Peyer's patch (tissue), 4 donors: ENCODE results near the gene NEK4. TPM values are rescaled to one million over a fixed set of nuclear protein-coding genes. Genes with fewer than 3 reads are reported as not detected.

Experiments used
- DNase-seq, 3 donors: peaks; one replicate each; pipeline ENCODE4 v3.0.0-alpha.2; 2017 to 2019
- H3K27ac ChIP-seq, 4 donors: fragments of 200-600 bp; sonication (generic); one replicate each; pipeline ENCODE4 v1.5.1; 2016 to 2019
- H3K27me3 ChIP-seq, 2 donors: fragments of 200-600 bp; sonication (generic); one replicate each; pipeline ENCODE4 v1.5.1; 2019
- H3K36me3 ChIP-seq, 3 donors: fragments of 200-600 bp; sonication (generic); one replicate each; pipeline ENCODE4 v1.5.1; 2016 to 2019
- H3K4me1 ChIP-seq, 4 donors: fragments of 200-600 bp; sonication (generic); one replicate each; pipeline ENCODE4 v1.5.1; 2016 to 2019
- H3K4me3 ChIP-seq, 4 donors: fragments of 200-600 bp; sonication (generic); 1 replicate in 3 of 4; 2 replicates in 1 of 4; pipeline ENCODE4 v1.5.1; 2016 to 2019; ENCODE audit warnings: mild to moderate bottlenecking in 1 of 4
- H3K9me3 ChIP-seq, 4 donors: fragments of 200-600 bp; sonication (generic); one replicate each; pipeline ENCODE4 v1.5.1; 2016 to 2019; ENCODE audit warnings: mild to moderate bottlenecking in 1 of 4
- POLR2A ChIP-seq, 2 donors: fragments of 450-650 bp; IDR thresholded peaks; one replicate each; pipeline ENCODE4 v1.5.1; 2017; ENCODE audit warnings: antibody characterized with exemption in 2 of 2, mild to moderate bottlenecking in 2 of 2, moderate library complexity in 2 of 2
- total RNA-seq, 4 donors: library from RNA; depleted of rRNA; stranded (reverse); fragments of >200 nt; gene quantifications; one replicate each; pipeline ENCODE4 v1.1.0, GENCODE V29; 2016
- TF ChIP-seq, protein P1 (sequence below), 6 experiments: fragments of 450-650 bp in 4 of 6; fragments of 200-600 bp in 2 of 6; sonication (generic) in 1 of 6; IDR thresholded peaks; one replicate each; pipeline ENCODE4 v1.5.1; 2017 to 2019; ENCODE audit warnings: antibody characterized with exemption in 6 of 6, mild to moderate bottlenecking in 3 of 6, moderate library complexity in 1 of 6

The NEK4 gene
- total RNA-seq, 4 donors from 2014 or later, result 16.5 to 39.6 (median 20.6) TPM

DNA sequence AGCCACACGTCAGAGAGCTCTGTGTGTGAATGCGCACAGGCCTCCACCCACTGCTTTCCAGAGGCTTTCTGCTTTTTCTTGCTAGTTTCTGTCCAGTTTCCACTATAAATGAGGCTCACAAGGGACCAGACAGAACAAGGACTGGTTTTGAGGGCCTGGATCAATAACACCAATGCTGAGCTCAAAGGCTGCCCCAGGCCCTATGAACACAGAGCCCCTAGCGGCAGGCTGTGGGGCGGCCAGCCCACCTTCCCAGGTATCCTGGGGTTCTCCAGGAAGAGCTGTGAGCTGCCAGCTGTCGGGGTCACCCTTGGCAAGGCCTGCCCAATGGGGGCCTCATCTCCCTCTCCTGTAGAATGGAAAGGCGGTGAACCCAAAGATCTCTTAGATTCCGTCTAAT, 21.7 kb upstream of the NEK4 start:
- no peaks in the 10 kb centered on the region for H3K36me3 ChIP-seq
- no peaks in the 10 kb centered on the region for H3K9me3 ChIP-seq
- no peak overlapping the region for H3K4me3 ChIP-seq
- DNase-seq, result no peak
- TF ChIP-seq, protein P1, sequence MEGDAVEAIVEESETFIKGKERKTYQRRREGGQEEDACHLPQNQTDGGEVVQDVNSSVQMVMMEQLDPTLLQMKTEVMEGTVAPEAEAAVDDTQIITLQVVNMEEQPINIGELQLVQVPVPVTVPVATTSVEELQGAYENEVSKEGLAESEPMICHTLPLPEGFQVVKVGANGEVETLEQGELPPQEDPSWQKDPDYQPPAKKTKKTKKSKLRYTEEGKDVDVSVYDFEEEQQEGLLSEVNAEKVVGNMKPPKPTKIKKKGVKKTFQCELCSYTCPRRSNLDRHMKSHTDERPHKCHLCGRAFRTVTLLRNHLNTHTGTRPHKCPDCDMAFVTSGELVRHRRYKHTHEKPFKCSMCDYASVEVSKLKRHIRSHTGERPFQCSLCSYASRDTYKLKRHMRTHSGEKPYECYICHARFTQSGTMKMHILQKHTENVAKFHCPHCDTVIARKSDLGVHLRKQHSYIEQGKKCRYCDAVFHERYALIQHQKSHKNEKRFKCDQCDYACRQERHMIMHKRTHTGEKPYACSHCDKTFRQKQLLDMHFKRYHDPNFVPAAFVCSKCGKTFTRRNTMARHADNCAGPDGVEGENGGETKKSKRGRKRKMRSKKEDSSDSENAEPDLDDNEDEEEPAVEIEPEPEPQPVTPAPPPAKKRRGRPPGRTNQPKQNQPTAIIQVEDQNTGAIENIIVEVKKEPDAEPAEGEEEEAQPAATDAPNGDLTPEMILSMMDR (IDR thresholded peaks at IDR 0.05), result no peak
- no peak for TF ChIP-seq POLR2A (IDR thresholded peaks at IDR 0.05)
- no peaks in the 10 kb centered on the region for H3K27me3 ChIP-seq
- H3K27ac ChIP-seq, result no peak overlapping the region
- no peaks in the 10 kb centered on the region for H3K4me1 ChIP-seq

DNA sequence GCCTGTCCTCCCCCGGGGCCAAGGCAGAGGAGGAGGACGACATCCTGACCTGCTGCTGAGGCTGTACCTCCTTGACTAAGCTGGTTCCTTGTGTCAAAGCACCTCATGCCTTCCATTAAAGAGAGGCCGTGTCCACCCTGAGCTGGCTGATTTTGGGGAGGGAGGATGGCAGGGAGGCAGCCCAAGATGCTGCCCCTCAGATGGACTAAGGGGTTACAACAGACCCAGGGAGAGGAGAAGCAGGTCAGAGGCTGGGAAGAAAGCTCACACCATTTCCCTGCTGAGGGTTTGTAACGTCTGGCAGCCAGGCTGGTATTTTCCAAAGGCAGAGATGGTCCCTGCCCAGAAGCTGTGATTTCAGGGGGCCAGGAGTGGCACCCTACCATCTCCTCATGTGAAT, 21.2 kb upstream of the NEK4 start:
- no peaks in the 10 kb centered on the region for H3K9me3 ChIP-seq
- no peak for TF ChIP-seq POLR2A (IDR thresholded peaks at IDR 0.05)
- TF ChIP-seq, protein P1 (IDR thresholded peaks at IDR 0.05), result no peak
- H3K27me3 ChIP-seq, result no peaks in the 10 kb centered on the region
- H3K27ac ChIP-seq, result no peak overlapping the region
- no peaks in the 10 kb centered on the region for H3K36me3 ChIP-seq
- H3K4me1 ChIP-seq, result no peaks in the 10 kb centered on the region
- no peak for DNase-seq
- no peak overlapping the region for H3K4me3 ChIP-seq

DNA sequence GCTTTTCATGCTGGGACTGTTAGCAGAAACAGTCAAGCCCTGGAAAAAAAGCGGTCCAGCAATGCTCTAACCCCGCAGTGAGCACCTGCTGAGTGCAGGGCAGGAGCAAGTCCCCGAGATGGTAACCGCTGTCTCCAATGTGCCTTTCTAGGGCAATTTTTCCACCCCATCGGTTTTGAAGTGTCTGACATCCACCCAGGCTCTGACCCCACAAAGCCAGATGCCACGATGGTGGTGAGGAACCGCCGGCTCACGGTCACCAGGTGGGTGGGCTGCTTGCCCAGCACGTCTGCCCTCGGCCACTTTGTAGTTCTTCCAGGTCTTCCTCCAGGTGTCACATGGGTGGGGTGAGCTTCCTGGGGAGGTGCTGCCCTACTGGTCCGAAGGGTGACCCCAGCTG, 20.6 kb upstream of the NEK4 start:
- TF ChIP-seq, protein P1 (IDR thresholded peaks at IDR 0.05), result no peak
- TF ChIP-seq POLR2A (IDR thresholded peaks at IDR 0.05), result no peak

DNA sequence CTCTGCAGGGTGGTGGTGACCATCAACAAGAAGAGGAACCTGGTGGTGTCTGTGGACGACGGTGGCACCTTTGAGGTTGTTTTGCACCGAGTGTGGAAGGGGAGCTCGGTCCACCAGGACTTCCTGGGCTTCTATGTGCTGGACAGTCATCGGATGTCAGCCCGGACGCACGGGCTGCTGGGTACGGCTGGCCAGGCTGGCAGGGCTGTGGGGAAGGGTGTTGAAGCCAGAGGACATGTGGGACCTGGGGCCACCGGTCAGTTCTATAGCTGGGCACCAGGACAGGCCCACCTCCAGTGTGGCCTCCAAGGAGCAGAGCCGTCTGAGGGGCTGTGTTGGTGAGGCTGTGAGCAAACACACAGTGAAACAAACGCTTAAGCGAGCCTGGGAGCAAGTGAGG, 20.0 kb upstream of the NEK4 start:
- H3K4me3 ChIP-seq, result no peak overlapping the region
- H3K4me1 ChIP-seq, result no peaks in the 10 kb centered on the region
- H3K9me3 ChIP-seq, result no peaks in the 10 kb centered on the region
- no peak overlapping the region for H3K27ac ChIP-seq
- no peaks in the 10 kb centered on the region for H3K27me3 ChIP-seq
- DNase-seq, result no peak
- no peaks in the 10 kb centered on the region for H3K36me3 ChIP-seq
- TF ChIP-seq, protein P1 (IDR thresholded peaks at IDR 0.05), result no peak
- no peak for TF ChIP-seq POLR2A (IDR thresholded peaks at IDR 0.05)

More for the DNA sequence above, 20.6 kb upstream of the NEK4 start:
- Histone ChIP-seq H3K27ac (no peak overlapping the region), H3K27me3 (no peaks in the 10 kb centered on the region), H3K4me3 (no peak overlapping the region), H3K9me3 (no peaks in the 10 kb centered on the region), H3K36me3 (no peaks in the 10 kb centered on the region), H3K4me1 (no peaks in the 10 kb centered on the region)
- no peak for DNase-seq

DNA sequence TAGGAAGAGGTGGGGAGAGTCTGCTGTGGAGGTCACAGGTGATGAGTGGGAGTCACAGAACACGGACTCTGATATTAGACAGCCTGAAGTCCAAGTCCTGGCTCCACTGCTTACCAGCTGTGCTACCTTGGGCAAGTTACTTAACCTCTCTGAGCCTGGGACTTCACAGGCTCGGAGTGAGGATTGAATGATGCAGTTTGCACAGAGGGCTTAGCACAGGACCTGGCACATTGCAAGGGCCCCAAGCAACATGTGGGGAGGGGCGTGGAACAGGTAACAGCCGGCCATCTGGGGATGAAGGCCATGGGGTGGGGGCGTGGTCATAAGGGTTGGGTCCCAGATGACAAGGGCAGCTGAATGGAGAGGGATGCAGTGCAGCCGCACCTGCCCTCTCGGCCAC, 19.6 kb upstream of the NEK4 start:
- H3K27ac ChIP-seq, result no peak overlapping the region
- no peaks in the 10 kb centered on the region for H3K27me3 ChIP-seq
- H3K4me1 ChIP-seq, result no peaks in the 10 kb centered on the region
- H3K9me3 ChIP-seq, result no peaks in the 10 kb centered on the region
- no peaks in the 10 kb centered on the region for H3K36me3 ChIP-seq
- no peak overlapping the region for H3K4me3 ChIP-seq
- DNase-seq, result no peak
- no peak for TF ChIP-seq POLR2A (IDR thresholded peaks at IDR 0.05)
- TF ChIP-seq, protein P1 (IDR thresholded peaks at IDR 0.05), result no peak

DNA sequence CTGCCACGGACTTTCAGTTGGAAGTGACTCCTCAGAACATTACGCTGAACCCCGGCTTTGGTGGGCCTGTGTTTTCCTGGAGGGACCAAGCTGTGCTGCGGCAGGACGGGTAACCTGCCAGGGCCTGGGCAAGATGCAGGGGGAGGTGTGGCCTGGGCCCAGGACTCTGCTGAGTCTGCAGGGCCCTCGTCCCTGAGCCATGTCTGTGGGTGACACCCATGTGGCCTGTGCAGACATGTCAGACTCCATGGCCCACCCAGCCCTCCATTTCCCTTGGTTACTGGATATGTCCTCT, 19.0 kb upstream of the NEK4 start:
- no peaks in the 10 kb centered on the region for H3K9me3 ChIP-seq
- DNase-seq, result no peak
- H3K27ac ChIP-seq, result no peak overlapping the region
- no peaks in the 10 kb centered on the region for H3K27me3 ChIP-seq
- no peak for TF ChIP-seq POLR2A (IDR thresholded peaks at IDR 0.05)
- TF ChIP-seq, protein P1 (IDR thresholded peaks at IDR 0.05), result no peak
- H3K4me3 ChIP-seq, result no peak overlapping the region
- no peaks in the 10 kb centered on the region for H3K4me1 ChIP-seq
- H3K36me3 ChIP-seq, result no peaks in the 10 kb centered on the region
